ENCODE measurements around the gene ADTRP. TPM values are rescaled to one million over a fixed set of nuclear protein-coding genes. Genes with fewer than 3 reads are reported as not detected.
"Not testable (repeated sequence)": the region's sequence is repeated elsewhere in the genome, so short reads cannot be mapped to it uniquely, and the experiment has no call there.

ADTRP gene
- total and polyA plus RNA-seq, 7 donors = 0.08 TPM; not detected in 5

- no peak overlapping the region for H3K27ac ChIP-seq
- H3K4me1 ChIP-seq = no peaks in the 10 kb centered on the region
- H3K4me3 ChIP-seq = no peak overlapping the region
- no peaks in the 10 kb centered on the region for H3K27me3 ChIP-seq (ENCODE audit: insufficient read depth in 3 of 3, low read length in 2 of 3)
- DNase-seq (no peak), ATAC-seq (peak in 1 of 4 donors; percentile 43)
- WGBS, 3 donors = 26 to 39% (median 27%) methylated on average over 2 of the region's 2 CpGs
- intact Hi-C loops (cut with DNase I) = no loop called here
- H3K9me3 ChIP-seq = no peaks in the 10 kb centered on the region
- no peak for TF ChIP-seq CTCF (IDR thresholded peaks at IDR 0.05)
- H3K36me3 ChIP-seq (ENCODE audit: insufficient read depth in 1 of 2, low read depth in 1 of 2) = no peaks in the 10 kb centered on the region
Measured at GRCh38 chr6:11681770-11682169, 96.8 kb downstream of the ADTRP start.

DNA sequence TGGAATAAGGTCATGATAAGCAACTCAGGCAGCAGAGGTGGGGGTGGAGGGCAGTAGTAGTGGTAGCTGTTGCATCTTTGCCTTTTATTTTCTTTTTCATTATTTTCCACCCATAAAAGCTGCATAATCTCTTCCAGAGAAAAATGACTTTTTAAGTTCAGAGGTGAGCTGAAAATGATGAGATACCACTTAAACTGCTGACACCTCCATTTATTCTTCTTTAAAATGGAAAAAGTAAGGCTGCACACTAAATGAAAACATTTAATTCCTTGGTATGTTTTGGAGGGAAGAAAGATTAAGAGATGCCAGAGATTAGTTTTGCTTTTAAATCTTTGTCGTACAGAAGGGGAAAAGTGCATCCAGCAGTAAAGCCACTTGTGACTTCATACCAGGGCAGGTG, 97.2 kb downstream of the ADTRP start:
- H3K27me3 ChIP-seq (ENCODE audit: insufficient read depth in 3 of 3, low read length in 2 of 3) = no peaks in the 10 kb centered on the region
- no peaks in the 10 kb centered on the region for H3K36me3 ChIP-seq (ENCODE audit: insufficient read depth in 1 of 2, low read depth in 1 of 2)
- no peak overlapping the region for H3K4me3 ChIP-seq
- no peak for ATAC-seq
- intact Hi-C loops (cut with DNase I) = no loop called here
- 25 to 55% (median 50%) methylated on average over 1 of the region's 1 CpG for WGBS, 3 donors
- no peaks in the 10 kb centered on the region for H3K9me3 ChIP-seq
- no peak overlapping the region for H3K27ac ChIP-seq
- no peak for DNase-seq
- no peaks in the 10 kb centered on the region for H3K4me1 ChIP-seq
- no peak for TF ChIP-seq CTCF (IDR thresholded peaks at IDR 0.05)

GRCh38 chr6:11680479-11680878, 98.1 kb downstream of the ADTRP start:
- H3K36me3 ChIP-seq (ENCODE audit: insufficient read depth in 1 of 2, low read depth in 1 of 2); intact Hi-C loops (cut with DNase I); H3K9me3 ChIP-seq; H3K4me1 ChIP-seq; H3K27ac ChIP-seq; H3K4me3 ChIP-seq; H3K27me3 ChIP-seq (ENCODE audit: insufficient read depth in 3 of 3, low read length in 2 of 3); DNase-seq; ATAC-seq: not testable (repeated sequence)
- 92 to 98% (median 94%) methylated on average over 7 of the region's 7 CpGs for WGBS, 3 donors

DNA sequence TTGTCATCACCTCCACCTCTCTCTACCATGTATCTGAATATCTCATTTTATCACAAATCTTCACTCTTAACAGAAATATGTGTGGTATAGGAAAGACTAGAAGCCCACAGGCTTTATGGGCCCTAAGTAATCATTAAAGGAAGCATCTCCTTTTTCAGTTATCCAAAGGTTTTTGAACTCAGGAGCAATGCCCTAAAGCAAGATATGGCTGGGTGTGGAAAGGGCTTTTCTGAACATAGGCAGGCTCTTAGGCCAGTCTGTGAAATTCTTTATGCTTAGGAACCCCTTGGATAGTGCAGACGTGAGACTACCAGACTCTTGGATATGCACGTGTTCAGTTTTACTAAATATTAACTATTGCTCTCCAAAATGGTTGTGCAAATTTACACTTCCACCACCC, 99.5 kb downstream of the ADTRP start:
- 66 to 74% (median 69%) methylated on average over 2 of the region's 2 CpGs for WGBS, 3 donors
- Histone ChIP-seq H3K36me3 (ENCODE audit: insufficient read depth in 1 of 2, low read depth in 1 of 2) (no peaks in the 10 kb centered on the region), H3K4me3 (no peak overlapping the region), H3K4me1 (no peaks in the 10 kb centered on the region), H3K27ac (no peak overlapping the region), H3K27me3 (ENCODE audit: insufficient read depth in 3 of 3, low read length in 2 of 3) (no peaks in the 10 kb centered on the region), H3K9me3 (no peaks in the 10 kb centered on the region)
- ATAC-seq (no peak), DNase-seq (no peak)
- intact Hi-C loops (cut with DNase I) = no loop called here
- TF ChIP-seq CTCF (IDR thresholded peaks at IDR 0.05) = no peak

- Histone ChIP-seq H3K27me3 (ENCODE audit: insufficient read depth in 3 of 3, low read length in 2 of 3) (no peaks in the 10 kb centered on the region), H3K36me3 (ENCODE audit: insufficient read depth in 1 of 2, low read depth in 1 of 2) (no peaks in the 10 kb centered on the region), H3K4me1 (no peaks in the 10 kb centered on the region), H3K27ac (no peak overlapping the region), H3K4me3 (no peak overlapping the region), H3K9me3 (no peaks in the 10 kb centered on the region)
- peak; percentile 17 for TF ChIP-seq CTCF (IDR thresholded peaks at IDR 0.05)
- intact Hi-C loops (cut with DNase I) = no loop called here
- 59 to 77% (median 62%) methylated on average over 2 of the region's 2 CpGs for WGBS, 3 donors
- DNase-seq (no peak), ATAC-seq (no peak)
Measured at GRCh38 chr6:11675601-11676000, 103.0 kb downstream of the ADTRP start.
